Measurements from ENCODE around the gene NR5A1.

DNA sequence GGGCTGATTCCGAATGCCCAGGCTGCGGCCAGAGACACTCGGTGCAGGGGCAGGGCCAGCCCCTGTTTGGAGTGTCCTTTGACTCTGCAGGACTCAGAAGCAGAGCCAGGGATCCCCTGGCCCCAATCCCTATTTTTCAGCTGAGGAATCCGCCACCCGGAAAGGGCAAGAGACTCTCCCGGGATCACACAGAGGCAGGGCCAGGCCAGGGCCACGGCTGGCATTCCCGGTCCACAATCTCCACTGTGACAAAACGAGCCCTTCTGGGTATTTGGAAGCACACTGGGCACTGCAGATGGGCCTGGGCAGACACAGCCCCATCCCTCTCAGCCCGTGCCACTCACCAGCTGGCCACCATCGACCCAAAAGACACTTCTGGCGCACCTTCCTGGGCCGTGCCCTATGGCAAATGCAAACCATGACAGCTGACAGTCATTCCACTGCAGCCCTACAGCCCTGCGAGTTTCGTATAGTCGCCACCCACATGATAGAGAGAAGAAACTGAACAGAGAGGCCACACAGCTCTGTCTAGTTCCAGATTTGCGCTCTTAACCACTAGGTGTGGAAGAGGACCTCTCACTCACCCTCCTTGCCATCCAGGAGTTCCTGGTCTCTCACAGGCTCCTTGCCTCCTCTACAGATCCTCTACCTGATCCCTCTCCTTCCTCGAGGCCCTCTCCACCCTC lies 13.3 kb downstream of the NR5A1 start:
- no peak for TF ChIP-seq CTCF (IDR thresholded peaks at IDR 0.05)
- TF ChIP-seq POLR2A (IDR thresholded peaks at IDR 0.05): no peak

All from uterus (tissue), 2 donors.